Mammary epithelial cell (primary cell): Measurements from ENCODE around the gene HS3ST5.

Source experiments
- CTCF ChIP-seq, 2 donors: IDR thresholded peaks in 1 of 2; conservative IDR thresholded peaks in 1 of 2; 2 replicates each; pipeline ENCODE4 v1.5.1; 2011 to 2012; ENCODE audit warnings: inconsistent platforms in 2 of 2, low read length in 2 of 2, mild to moderate bottlenecking in 2 of 2, control low read depth in 1 of 2, low read depth in 1 of 2; ENCODE audit not compliant: insufficient read depth in 1 of 2; ENCODE audit errors: extremely low read depth in 1 of 2
- EZH2 ChIP-seq: IDR thresholded peaks from 2 replicates; pipeline ENCODE4 v1.6.1; 2012; ENCODE audit warnings: low read length, inconsistent platforms, borderline replicate concordance

- TF ChIP-seq CTCF (conservative IDR thresholded peaks at IDR 0.05 in 1 of 2, IDR thresholded peaks at IDR 0.05 in 1 of 2; ENCODE audit: extremely low read depth in 1 of 2, insufficient read depth in 1 of 2, low read depth in 1 of 2, low read length in 2 of 2) (no peak), EZH2 (no peak)
These were observed 155.3 kb downstream of the HS3ST5 start for GRCh38 chr6:114187563-114187962.
